DOHH2 (cell line): ENCODE results near the gene YBEY.

Experiments
- H3F3A ChIP-seq: fragments of 200-600 bp; sonication (generic), shearing (Covaris generic); 2 replicates; pipeline ENCODE4 v1.6.0; 2016; ENCODE audit warnings: antibody characterized with exemption, mild to moderate bottlenecking; ENCODE audit not compliant: control insufficient read depth, insufficient read depth
- H3K27ac ChIP-seq: fragments of 200-600 bp; sonication (generic); 2 replicates; pipeline ENCODE4 v1.5.1; 2014; ENCODE audit warnings: low read depth, mild to moderate bottlenecking, low read length, moderate library complexity
- H3K27me3 ChIP-seq: fragments of 200-600 bp; sonication (generic); 2 replicates; pipeline ENCODE4 v1.6.1; 2014; ENCODE audit warnings: mild to moderate bottlenecking, low read length, mixed read lengths; ENCODE audit not compliant: control insufficient read depth
- H3K36me3 ChIP-seq: fragments of 200-600 bp; sonication (generic); 2 replicates; pipeline ENCODE4 v1.6.1; 2014; ENCODE audit warnings: mild to moderate bottlenecking, low read length, moderate library complexity, mixed read lengths; ENCODE audit not compliant: control insufficient read depth
- H3K4me1 ChIP-seq: fragments of 200-600 bp; sonication (generic); 2 replicates; pipeline ENCODE4 v1.6.1; 2014; ENCODE audit warnings: mild to moderate bottlenecking, low read length, mixed read lengths; ENCODE audit not compliant: control insufficient read depth
- H3K4me2 ChIP-seq: fragments of 200-600 bp; sonication (generic); 2 replicates; pipeline ENCODE4 v1.6.0; 2014; ENCODE audit warnings: mild to moderate bottlenecking, low read length, moderate library complexity
- H3K4me3 ChIP-seq: fragments of 200-600 bp; sonication (generic); 2 replicates; pipeline ENCODE4 v1.5.1; 2014; ENCODE audit warnings: mild to moderate bottlenecking, low read length, mixed read lengths
- H3K79me2 ChIP-seq: fragments of 200-600 bp; sonication (generic); 2 replicates; pipeline ENCODE4 v1.6.1; 2014; ENCODE audit warnings: mild to moderate bottlenecking, low read length, mixed read lengths; ENCODE audit not compliant: control insufficient read depth
- H3K9me2 ChIP-seq: fragments of 200-600 bp; sonication (generic); replicated peaks from 2 replicates; pipeline ENCODE4 v1.6.1; 2014; ENCODE audit warnings: mild to moderate bottlenecking, low read length, mixed read lengths; ENCODE audit not compliant: control insufficient read depth
- H3K9me3 ChIP-seq: fragments of 200-600 bp; sonication (generic); 2 replicates; pipeline ENCODE4 v1.6.1; 2014; ENCODE audit warnings: antibody characterized with exemption, low read length, mixed read lengths; ENCODE audit not compliant: control insufficient read depth, insufficient read depth
- H4K20me1 ChIP-seq: fragments of 200-600 bp; sonication (generic); 2 replicates; pipeline ENCODE4 v1.6.0; 2014; ENCODE audit warnings: low read depth, mild to moderate bottlenecking, antibody characterized with exemption, low read length, moderate library complexity; ENCODE audit not compliant: control insufficient read depth, insufficient read depth
- EZH2phosphoT487 ChIP-seq: fragments of 200-600 bp; sonication (generic); IDR thresholded peaks from 2 replicates; pipeline ENCODE4 v1.6.1; 2017; ENCODE audit warnings: borderline replicate concordance, mild to moderate bottlenecking, antibody characterized with exemption, low read length, moderate library complexity, mixed read lengths
- TF ChIP-seq, protein P1 (sequence below): fragments of 200-600 bp; sonication (generic); IDR thresholded peaks from one replicate; pipeline ENCODE4 v1.5.1; 2014; ENCODE audit warnings: antibody characterized with exemption, mild to moderate bottlenecking, low read depth, low read length; ENCODE audit not compliant: poor library complexity, severe bottlenecking

The YBEY gene

DNA sequence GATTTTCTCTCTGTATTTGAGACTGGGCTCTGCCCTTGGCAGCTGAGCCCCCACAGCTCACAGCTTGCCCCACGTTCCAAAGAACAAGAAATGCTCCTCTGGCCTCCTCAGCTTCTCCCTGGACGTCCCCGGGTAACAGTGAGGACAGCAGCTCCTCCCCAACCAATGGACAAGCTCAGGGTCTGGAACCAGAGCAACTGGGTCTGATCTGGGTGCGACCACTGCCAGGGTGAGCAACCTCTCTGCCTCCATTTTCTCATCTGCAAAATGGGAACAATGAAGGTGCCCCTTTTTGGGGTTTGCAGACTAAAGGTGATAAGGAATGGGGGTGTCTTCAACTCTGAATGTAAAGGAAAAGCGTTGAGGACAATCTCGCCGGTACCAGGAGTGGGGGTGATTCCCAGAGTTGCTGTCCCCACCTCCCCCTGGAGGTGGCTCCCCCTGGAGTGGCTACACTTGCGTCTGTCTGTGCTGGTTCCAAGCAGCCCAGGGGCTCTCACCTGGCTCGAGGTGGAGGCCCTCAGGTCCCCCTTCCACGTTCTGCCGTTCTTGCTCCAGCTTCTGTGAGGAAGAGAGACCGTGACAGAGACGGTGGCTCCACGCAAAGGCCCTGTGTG lies 30.7 kb downstream of the YBEY start:
- no peaks in the 10 kb centered on the region for H3K27me3 ChIP-seq
- H3K9me3 ChIP-seq, result no peaks in the 10 kb centered on the region
- H3K4me2 ChIP-seq, result no peak overlapping the region
- peaks cover 84% of the 10 kb centered on the region for H3K36me3 ChIP-seq
- TF ChIP-seq, protein P1, sequence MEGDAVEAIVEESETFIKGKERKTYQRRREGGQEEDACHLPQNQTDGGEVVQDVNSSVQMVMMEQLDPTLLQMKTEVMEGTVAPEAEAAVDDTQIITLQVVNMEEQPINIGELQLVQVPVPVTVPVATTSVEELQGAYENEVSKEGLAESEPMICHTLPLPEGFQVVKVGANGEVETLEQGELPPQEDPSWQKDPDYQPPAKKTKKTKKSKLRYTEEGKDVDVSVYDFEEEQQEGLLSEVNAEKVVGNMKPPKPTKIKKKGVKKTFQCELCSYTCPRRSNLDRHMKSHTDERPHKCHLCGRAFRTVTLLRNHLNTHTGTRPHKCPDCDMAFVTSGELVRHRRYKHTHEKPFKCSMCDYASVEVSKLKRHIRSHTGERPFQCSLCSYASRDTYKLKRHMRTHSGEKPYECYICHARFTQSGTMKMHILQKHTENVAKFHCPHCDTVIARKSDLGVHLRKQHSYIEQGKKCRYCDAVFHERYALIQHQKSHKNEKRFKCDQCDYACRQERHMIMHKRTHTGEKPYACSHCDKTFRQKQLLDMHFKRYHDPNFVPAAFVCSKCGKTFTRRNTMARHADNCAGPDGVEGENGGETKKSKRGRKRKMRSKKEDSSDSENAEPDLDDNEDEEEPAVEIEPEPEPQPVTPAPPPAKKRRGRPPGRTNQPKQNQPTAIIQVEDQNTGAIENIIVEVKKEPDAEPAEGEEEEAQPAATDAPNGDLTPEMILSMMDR, result no peak
- no peak for TF ChIP-seq EZH2phosphoT487
- peaks cover 17% of the 10 kb centered on the region for H3K4me1 ChIP-seq
- no peaks in the 10 kb centered on the region for H3K9me2 ChIP-seq
- peaks cover 43% of the 10 kb centered on the region for H3K79me2 ChIP-seq
- H3K4me3 ChIP-seq, result no peak overlapping the region
- H4K20me1 ChIP-seq, result peaks cover 10% of the 10 kb centered on the region
- peaks cover 4% of the 10 kb centered on the region; the same call in 1 of the 2 replicates for H3F3A ChIP-seq
- H3K27ac ChIP-seq, result no peak overlapping the region

DNA sequence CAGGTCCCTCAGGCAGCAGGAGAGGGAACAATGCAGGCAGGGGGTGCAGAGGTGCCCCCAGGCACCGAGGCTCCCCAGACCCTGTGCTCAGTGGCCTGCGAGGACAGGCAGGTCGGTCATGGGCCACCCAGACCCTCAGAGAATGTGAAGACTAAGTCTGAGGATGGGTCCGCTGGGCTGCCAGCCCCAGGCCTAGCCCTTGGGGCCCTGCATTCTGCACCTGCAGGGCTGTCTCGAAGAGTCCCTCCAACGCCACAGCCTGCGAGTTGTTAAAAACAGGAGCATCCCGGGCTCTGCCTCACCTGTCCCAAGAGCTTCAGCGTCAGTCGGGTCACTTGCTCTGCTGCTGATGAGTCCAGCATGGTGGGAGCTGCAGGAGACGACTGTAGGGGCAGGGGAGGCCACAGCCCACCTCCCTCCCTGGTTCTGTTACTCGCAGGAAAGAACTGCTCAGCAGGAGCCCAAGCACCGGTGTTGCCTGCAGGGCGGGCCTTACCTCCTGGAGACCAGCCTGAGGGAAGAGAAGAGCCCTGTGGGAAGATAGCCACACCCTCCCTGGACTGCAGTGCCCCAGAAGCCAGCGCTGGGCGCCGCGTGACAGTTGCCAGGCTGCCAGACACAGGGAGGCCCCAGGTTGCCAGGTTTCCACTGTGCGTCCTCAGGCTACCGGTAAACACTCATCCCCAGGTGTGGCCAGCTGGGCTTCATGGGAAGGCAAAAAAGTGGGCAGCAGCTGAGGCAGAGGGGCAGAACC lies 31.7 kb downstream of the YBEY start:
- no peak overlapping the region for H3K4me2 ChIP-seq
- no peak overlapping the region for H3K4me3 ChIP-seq
- H4K20me1 ChIP-seq, result peaks cover 19% of the 10 kb centered on the region
- TF ChIP-seq, protein P1, result no peak
- no peak for TF ChIP-seq EZH2phosphoT487
- H3K9me2 ChIP-seq, result no peaks in the 10 kb centered on the region
- peaks cover 90% of the 10 kb centered on the region for H3K36me3 ChIP-seq
- H3F3A ChIP-seq, result peaks cover 4% of the 10 kb centered on the region; the same call in 1 of the 2 replicates
- H3K79me2 ChIP-seq, result peaks cover 54% of the 10 kb centered on the region
- peaks cover 24% of the 10 kb centered on the region for H3K4me1 ChIP-seq
- H3K27ac ChIP-seq, result no peak overlapping the region
- no peaks in the 10 kb centered on the region for H3K27me3 ChIP-seq
- no peaks in the 10 kb centered on the region for H3K9me3 ChIP-seq

DNA sequence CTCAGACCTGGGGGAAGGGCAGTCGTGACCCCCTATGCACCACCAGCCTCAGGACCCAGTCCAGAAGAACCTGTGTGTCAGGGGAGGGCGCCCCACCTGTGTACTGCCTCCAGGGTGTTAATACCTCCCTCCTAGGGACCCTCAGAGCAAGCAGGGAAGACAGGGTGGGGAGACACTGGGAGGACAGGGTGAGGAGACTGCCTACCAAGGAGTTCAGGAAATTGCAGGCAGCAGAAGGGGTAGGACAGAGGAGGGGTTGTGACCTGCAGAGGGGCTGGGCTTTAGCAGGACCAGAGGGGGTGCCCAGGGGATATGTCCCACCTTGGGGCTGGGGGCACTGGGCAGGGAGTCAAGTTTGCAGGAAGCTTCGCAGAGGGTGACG lies 32.3 kb downstream of the YBEY start:
- H3K4me3 ChIP-seq, result no peak overlapping the region
- H3K27ac ChIP-seq, result no peak overlapping the region
- H3K9me2 ChIP-seq, result no peaks in the 10 kb centered on the region
- H3K27me3 ChIP-seq, result no peaks in the 10 kb centered on the region
- H3K4me2 ChIP-seq, result no peak overlapping the region
- TF ChIP-seq, protein P1, result no peak
- TF ChIP-seq EZH2phosphoT487, result no peak
- peaks cover 59% of the 10 kb centered on the region for H3K79me2 ChIP-seq
- H3F3A ChIP-seq, result peaks cover 4% of the 10 kb centered on the region; the same call in 1 of the 2 replicates
- H3K4me1 ChIP-seq, result peaks cover 24% of the 10 kb centered on the region
- peaks cover 90% of the 10 kb centered on the region for H3K36me3 ChIP-seq
- H4K20me1 ChIP-seq, result peaks cover 19% of the 10 kb centered on the region
- H3K9me3 ChIP-seq, result no peaks in the 10 kb centered on the region
